22Rv1 (cell line): Measurements from ENCODE around the gene DHRS3.
"Not testable (repeated sequence)": the region's sequence is repeated elsewhere in the genome, so short reads cannot be mapped to it uniquely, and the experiment has no call there.

ENCODE experiments used
- H3K27ac ChIP-seq: fragments of 450-650 bp; 2 replicates; pipeline ENCODE4 v1.5.1; 2017
- CTCF ChIP-seq: fragments of 450-650 bp; IDR thresholded peaks from 2 replicates; pipeline ENCODE4 v1.5.1; 2017; ENCODE audit warnings: mild to moderate bottlenecking
- ZFX ChIP-seq: fragments of 450-650 bp; IDR thresholded peaks from 2 replicates; pipeline ENCODE4 v1.6.1; 2017; ENCODE audit warnings: antibody characterized with exemption, borderline replicate concordance

The DHRS3 gene

DNA sequence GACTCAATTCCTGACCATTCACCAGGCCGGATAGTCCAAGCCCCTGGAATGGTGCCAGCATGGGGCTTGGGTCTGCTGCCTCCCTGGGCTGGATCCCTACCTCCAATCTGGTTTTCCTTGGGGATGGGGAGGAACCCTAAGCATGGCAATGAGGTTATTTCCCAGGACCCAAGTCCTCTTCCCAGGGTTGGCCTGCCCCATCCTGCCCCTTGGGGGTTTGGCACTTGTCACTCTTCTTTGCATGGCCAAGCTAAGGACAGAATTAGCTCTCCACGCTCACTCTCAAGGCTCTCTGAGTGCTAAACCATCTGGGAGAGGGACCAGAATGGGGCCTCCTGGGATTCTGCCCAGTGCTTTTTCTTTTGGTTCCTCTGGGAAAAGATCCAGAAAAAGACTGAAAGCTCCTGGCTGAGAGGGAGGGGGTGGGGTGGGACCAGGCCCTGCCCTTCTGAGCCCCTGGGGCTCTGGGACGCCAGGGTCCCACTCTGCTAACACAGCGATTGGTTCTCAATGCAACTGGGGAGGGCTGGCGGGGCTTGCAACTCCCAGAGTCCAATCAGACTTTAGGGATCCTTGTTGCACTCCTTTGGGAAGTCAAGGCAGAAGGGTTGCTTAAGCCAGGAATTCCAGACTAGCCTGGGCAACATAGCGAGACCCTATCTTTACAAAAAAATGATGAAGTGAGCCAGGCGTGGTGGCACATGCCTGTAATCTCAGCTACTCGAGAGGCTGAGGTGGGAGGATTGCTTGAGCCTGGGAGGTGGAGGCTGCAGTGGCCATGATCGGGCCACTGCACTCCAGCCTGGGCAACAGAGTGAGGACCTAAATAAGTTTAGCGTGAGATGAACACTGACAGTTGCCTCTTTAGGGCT, 52.7 kb downstream of the DHRS3 start:
- TF ChIP-seq CTCF (no peak), ZFX (no peak)
- no peak overlapping the region for H3K27ac ChIP-seq

DNA sequence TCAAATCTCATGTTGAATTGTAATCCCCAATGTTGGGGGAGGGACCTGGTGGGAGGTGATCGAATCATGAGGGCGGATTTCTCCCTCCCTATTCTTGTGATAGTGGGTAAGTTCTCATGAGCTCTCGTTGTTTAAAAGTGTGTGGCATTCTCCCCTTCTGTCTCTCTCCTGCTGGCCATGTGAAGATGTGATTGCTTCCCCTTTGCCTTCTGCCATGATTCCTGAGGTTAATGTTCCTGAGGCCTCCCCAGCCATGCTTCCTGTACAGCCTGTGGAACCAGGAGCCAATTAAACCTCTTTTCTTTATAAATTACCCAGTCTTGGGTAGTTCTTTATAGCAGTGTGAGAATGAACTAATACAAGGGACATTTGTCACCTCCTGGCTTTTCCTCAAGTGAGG, 53.8 kb downstream of the DHRS3 start:
- not testable (repeated sequence) for H3K27ac ChIP-seq

- H3K27ac ChIP-seq = no peak overlapping the region
- TF ChIP-seq CTCF (no peak), ZFX (no peak)
Measured at GRCh38 chr1:12562955-12563576, 54.9 kb downstream of the DHRS3 start.

DNA sequence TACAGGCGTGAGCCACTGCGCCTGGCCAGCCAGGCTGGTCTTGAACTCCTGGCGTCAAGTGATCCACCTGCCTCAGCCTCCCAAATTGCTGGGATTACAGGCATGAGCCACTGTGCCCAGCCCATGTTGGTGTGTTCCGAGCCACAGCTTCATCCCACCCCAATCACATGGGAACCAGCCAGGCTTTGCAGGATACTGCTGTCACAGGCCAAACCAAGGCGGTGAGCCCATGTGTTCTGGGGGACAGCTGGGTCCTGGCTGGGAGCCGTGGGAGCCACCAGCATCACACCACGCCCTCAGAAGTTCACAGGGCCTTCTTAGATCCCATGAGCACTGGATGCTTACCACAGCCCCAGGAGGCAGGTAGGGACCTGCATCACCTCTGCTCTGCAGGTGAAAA, 56.9 kb downstream of the DHRS3 start:
- TF ChIP-seq CTCF (no peak), ZFX (no peak)
- no peak overlapping the region for H3K27ac ChIP-seq

- no peak overlapping the region for H3K27ac ChIP-seq
- no peak for TF ChIP-seq ZFX
- no peak for TF ChIP-seq CTCF
Measured at GRCh38 chr1:12556957-12557935, 60.8 kb downstream of the DHRS3 start.

- no peak for TF ChIP-seq ZFX
- TF ChIP-seq CTCF = no peak
- no peak overlapping the region for H3K27ac ChIP-seq
Measured at GRCh38 chr1:12556368-12556930, 61.6 kb downstream of the DHRS3 start.
